ENCODE measurements around the gene SCGB1D1. TPM values are rescaled to one million over a fixed set of nuclear protein-coding genes. Genes with fewer than 3 reads are reported as not detected.

The SCGB1D1 gene
- total RNA-seq, 1 donor from 2014 or later, result not detected

DNA sequence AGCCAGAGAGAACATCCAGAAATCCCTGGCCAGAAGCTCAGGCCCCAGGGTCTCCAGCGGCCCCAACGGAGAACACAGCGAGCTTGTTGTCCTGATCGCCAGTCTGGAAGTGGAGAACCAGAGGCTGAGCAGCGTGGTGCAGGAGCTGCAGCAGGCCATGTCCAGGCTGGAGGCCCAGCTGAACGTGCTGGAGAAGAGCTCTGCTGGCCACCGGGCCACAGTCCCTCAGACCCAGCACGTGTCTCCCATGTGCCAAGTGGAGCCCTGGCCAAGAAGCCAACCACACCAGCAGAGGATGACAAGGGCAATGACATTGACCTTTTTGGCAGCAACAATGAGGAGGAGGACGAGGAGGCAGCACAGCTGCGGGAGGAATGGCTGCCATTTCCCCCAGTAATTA is 20.6 kb upstream of the SCGB1D1 start:
- H3K4me3 Mint-ChIP-seq (ENCODE audit: low read depth), result no peak overlapping the region
- H3K27ac Mint-ChIP-seq, result no peak overlapping the region
- TF ChIP-seq, protein P1, sequence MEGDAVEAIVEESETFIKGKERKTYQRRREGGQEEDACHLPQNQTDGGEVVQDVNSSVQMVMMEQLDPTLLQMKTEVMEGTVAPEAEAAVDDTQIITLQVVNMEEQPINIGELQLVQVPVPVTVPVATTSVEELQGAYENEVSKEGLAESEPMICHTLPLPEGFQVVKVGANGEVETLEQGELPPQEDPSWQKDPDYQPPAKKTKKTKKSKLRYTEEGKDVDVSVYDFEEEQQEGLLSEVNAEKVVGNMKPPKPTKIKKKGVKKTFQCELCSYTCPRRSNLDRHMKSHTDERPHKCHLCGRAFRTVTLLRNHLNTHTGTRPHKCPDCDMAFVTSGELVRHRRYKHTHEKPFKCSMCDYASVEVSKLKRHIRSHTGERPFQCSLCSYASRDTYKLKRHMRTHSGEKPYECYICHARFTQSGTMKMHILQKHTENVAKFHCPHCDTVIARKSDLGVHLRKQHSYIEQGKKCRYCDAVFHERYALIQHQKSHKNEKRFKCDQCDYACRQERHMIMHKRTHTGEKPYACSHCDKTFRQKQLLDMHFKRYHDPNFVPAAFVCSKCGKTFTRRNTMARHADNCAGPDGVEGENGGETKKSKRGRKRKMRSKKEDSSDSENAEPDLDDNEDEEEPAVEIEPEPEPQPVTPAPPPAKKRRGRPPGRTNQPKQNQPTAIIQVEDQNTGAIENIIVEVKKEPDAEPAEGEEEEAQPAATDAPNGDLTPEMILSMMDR (IDR thresholded peaks at IDR 0.05; ENCODE audit: unreplicated experiment), result no peak
- H3K27me3 Mint-ChIP-seq, result peaks cover 35% of the 10 kb centered on the region
- peaks cover 3% of the 10 kb centered on the region for H3K4me1 Mint-ChIP-seq (ENCODE audit: low read depth)
- no peak for DNase-seq (ENCODE audit: low spot score, unreplicated experiment)
- no peaks in the 10 kb centered on the region for H3K9me3 Mint-ChIP-seq (ENCODE audit: low read depth)
- no peaks in the 10 kb centered on the region for H3K36me3 Mint-ChIP-seq (ENCODE audit: insufficient read depth)

DNA sequence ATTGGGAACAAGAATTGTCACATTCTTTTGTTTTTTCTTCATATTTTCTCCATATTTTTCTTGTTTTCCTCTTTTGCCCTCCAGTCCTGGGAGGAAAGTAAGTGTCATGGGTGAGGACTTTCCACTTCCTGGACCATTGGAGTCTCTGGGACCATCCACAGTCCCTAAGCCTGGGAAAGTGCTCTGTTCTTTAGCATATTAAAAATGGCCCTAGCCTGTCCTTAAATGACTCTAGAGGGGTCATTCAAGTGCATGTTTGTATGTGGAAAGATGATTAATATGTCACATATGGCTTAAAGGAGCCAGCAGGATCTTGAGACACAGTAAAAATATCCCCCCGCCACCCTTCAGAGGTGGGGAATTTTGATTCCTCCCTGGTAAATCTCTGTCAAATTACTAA is 20.1 kb upstream of the SCGB1D1 start:
- H3K4me3 Mint-ChIP-seq (ENCODE audit: low read depth), result no peak overlapping the region
- peaks cover 38% of the 10 kb centered on the region for H3K27me3 Mint-ChIP-seq
- no peak overlapping the region for H3K27ac Mint-ChIP-seq
- H3K4me1 Mint-ChIP-seq (ENCODE audit: low read depth), result peaks cover 3% of the 10 kb centered on the region
- TF ChIP-seq, protein P1 (IDR thresholded peaks at IDR 0.05; ENCODE audit: unreplicated experiment), result no peak
- H3K36me3 Mint-ChIP-seq (ENCODE audit: insufficient read depth), result no peaks in the 10 kb centered on the region
- no peak for DNase-seq (ENCODE audit: low spot score, unreplicated experiment)
- H3K9me3 Mint-ChIP-seq (ENCODE audit: low read depth), result no peaks in the 10 kb centered on the region

DNA sequence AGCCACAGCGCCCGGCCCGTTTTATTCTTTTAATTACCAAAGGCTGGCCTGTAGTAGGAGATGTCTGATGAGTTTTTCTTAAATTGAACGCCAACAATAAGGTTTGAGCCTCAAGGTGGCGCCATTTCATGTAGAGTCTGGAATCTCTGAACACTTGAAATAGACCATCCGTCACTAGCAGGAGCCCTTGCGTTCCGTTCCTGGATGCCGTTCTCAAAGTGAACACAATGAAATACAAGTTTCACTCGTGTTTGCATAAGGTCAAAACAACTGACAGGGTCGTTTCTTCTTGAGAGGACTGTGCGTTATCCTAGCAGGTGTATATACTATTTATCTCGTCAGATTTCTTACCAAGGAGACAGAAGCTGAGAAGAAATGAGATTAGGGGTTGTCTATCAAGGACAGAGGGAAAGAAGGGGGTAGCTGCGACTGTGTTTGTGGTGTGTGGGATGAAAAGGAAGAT is 18.7 kb upstream of the SCGB1D1 start:
- no peak overlapping the region for H3K4me3 Mint-ChIP-seq (ENCODE audit: low read depth)
- peaks cover 38% of the 10 kb centered on the region for H3K27me3 Mint-ChIP-seq
- H3K4me1 Mint-ChIP-seq (ENCODE audit: low read depth), result peaks cover 3% of the 10 kb centered on the region
- no peaks in the 10 kb centered on the region for H3K9me3 Mint-ChIP-seq (ENCODE audit: low read depth)
- H3K27ac Mint-ChIP-seq, result peak overlapping the region; percentile 43
- peak; percentile 64 for DNase-seq (ENCODE audit: low spot score, unreplicated experiment)
- H3K36me3 Mint-ChIP-seq (ENCODE audit: insufficient read depth), result no peaks in the 10 kb centered on the region
- TF ChIP-seq, protein P1 (IDR thresholded peaks at IDR 0.05; ENCODE audit: unreplicated experiment), result peak; percentile 78

DNA sequence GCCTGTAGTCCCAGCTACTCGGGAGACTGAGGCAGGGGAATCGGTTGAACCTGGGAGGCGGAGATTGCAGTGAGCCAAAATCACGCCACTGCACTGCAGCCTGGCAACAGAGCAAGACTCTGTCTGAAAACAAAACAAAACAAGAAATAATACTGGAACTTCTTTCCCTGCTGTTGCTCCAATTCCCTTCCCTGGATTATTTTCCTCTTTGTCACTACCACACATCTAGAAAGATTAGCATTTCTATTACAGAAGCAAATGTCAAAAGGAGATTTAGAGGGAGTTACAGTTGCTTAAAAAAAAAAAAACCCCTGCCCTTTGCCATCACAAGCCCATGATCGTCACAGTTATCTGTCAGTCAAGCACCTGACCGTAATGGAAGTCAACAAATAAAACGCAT is 17.7 kb upstream of the SCGB1D1 start:
- peaks cover 43% of the 10 kb centered on the region for H3K27me3 Mint-ChIP-seq
- no peak overlapping the region for H3K27ac Mint-ChIP-seq
- H3K36me3 Mint-ChIP-seq (ENCODE audit: insufficient read depth), result no peaks in the 10 kb centered on the region
- H3K9me3 Mint-ChIP-seq (ENCODE audit: low read depth), result no peaks in the 10 kb centered on the region
- DNase-seq (ENCODE audit: low spot score, unreplicated experiment), result no peak
- H3K4me1 Mint-ChIP-seq (ENCODE audit: low read depth), result peaks cover 3% of the 10 kb centered on the region
- TF ChIP-seq, protein P1 (IDR thresholded peaks at IDR 0.05; ENCODE audit: unreplicated experiment), result no peak
- H3K4me3 Mint-ChIP-seq (ENCODE audit: low read depth), result no peak overlapping the region

DNA sequence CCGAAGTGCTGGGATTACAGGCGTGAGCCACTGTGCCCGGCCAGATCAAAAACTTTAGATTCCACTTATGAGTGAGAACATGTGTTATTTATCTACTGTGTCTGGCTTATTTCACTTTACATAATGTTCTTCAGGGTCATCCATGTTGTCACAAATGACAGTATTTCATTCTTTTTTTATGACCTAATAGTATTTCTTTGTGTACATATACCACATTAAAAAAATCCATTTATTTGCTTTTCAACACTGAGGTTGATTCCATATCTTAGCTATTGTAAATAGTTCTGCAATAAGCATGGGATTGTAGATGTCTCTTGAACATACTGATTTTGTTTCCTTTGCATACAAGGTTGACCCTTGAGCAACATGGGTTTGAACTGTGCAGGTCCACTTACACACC is 13.2 kb upstream of the SCGB1D1 start:
- H3K27me3 Mint-ChIP-seq, result peaks cover 41% of the 10 kb centered on the region
- no peaks in the 10 kb centered on the region for H3K4me1 Mint-ChIP-seq (ENCODE audit: low read depth)
- no peak overlapping the region for H3K27ac Mint-ChIP-seq
- TF ChIP-seq, protein P1 (IDR thresholded peaks at IDR 0.05; ENCODE audit: unreplicated experiment), result no peak
- H3K9me3 Mint-ChIP-seq (ENCODE audit: low read depth), result no peaks in the 10 kb centered on the region
- DNase-seq (ENCODE audit: low spot score, unreplicated experiment), result no peak
- no peak overlapping the region for H3K4me3 Mint-ChIP-seq (ENCODE audit: low read depth)
- H3K36me3 Mint-ChIP-seq (ENCODE audit: insufficient read depth), result no peaks in the 10 kb centered on the region
